SK-N-SH (cell line): ENCODE measurements around the gene CDC45.

Source experiments
- CHD2 ChIP-seq: fragments of 150-350 bp; IDR thresholded peaks from 2 replicates; pipeline ENCODE4 v1.6.1; 2018; ENCODE audit warnings: low read length; ENCODE audit not compliant: partially characterized antibody
- ELF1 ChIP-seq: IDR thresholded peaks from 2 replicates; pipeline ENCODE4 v1.4.0; 2012
- EZH2phosphoT487 ChIP-seq: fragments of 200-600 bp; sonication (generic); IDR thresholded peaks from 2 replicates; pipeline ENCODE4 v1.6.1; 2017; ENCODE audit warnings: low read depth, mixed run types, mild to moderate bottlenecking, antibody characterized with exemption, moderate library complexity, borderline replicate concordance
- POLR2AphosphoS5 ChIP-seq: IDR thresholded peaks from 2 replicates; pipeline ENCODE4 v1.6.1; 2012; ENCODE audit warnings: low read depth, low read length
- RAD21 ChIP-seq: IDR thresholded peaks from 2 replicates; pipeline ENCODE4 v1.6.1; 2012; ENCODE audit warnings: mild to moderate bottlenecking, low read length
- TAF1 ChIP-seq: IDR thresholded peaks from 2 replicates; pipeline ENCODE4 v1.6.1; 2012; ENCODE audit warnings: low read depth, mild to moderate bottlenecking, low read length, moderate library complexity, borderline replicate concordance
- TEAD4 ChIP-seq: IDR thresholded peaks from 2 replicates; pipeline ENCODE4 v1.4.0; 2012; ENCODE audit warnings: mild to moderate bottlenecking, borderline replicate concordance; ENCODE audit not compliant: insufficient read depth
- YY1 ChIP-seq: IDR thresholded peaks from 2 replicates; pipeline ENCODE4 v1.4.0; 2012; ENCODE audit warnings: low read depth, mild to moderate bottlenecking
- TF ChIP-seq, protein P1 (sequence below): fragments of 200-600 bp; sonication (generic); IDR thresholded peaks from 2 replicates; pipeline ENCODE4 v1.6.1; 2017; ENCODE audit warnings: antibody characterized with exemption, mild to moderate bottlenecking, moderate library complexity

- TF ChIP-seq TAF1 (no peak), RAD21 (peak; percentile 31; the same call in 1 of the 2 replicates), CHD2 (no peak), EZH2phosphoT487 (no peak), ELF1 (no peak), POLR2AphosphoS5 (no peak), TEAD4 (no peak), YY1 (no peak)
- TF ChIP-seq, protein P1, sequence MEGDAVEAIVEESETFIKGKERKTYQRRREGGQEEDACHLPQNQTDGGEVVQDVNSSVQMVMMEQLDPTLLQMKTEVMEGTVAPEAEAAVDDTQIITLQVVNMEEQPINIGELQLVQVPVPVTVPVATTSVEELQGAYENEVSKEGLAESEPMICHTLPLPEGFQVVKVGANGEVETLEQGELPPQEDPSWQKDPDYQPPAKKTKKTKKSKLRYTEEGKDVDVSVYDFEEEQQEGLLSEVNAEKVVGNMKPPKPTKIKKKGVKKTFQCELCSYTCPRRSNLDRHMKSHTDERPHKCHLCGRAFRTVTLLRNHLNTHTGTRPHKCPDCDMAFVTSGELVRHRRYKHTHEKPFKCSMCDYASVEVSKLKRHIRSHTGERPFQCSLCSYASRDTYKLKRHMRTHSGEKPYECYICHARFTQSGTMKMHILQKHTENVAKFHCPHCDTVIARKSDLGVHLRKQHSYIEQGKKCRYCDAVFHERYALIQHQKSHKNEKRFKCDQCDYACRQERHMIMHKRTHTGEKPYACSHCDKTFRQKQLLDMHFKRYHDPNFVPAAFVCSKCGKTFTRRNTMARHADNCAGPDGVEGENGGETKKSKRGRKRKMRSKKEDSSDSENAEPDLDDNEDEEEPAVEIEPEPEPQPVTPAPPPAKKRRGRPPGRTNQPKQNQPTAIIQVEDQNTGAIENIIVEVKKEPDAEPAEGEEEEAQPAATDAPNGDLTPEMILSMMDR = peak; percentile 43
These were observed 2.2 kb upstream of the CDC45 start for GRCh38 chr22:19477321-19478044.
